Stimulated activated CD8-positive, alpha-beta memory T cell treated with anti-CD3 and anti-CD28 coated beads, Interleukin-7, amount 100 ng/mL, for 4 hours (primary cell): ENCODE data around the gene TPCN1.
"Not testable (repeated sequence)": the region's sequence is repeated elsewhere in the genome, so short reads cannot be mapped to it uniquely, and the experiment has no call there.

ENCODE experiments used
- DNase-seq, 2 donors: peaks; one replicate each; pipeline ENCODE4 v3.0.0-alpha.2; 2020; ENCODE audit warnings: low read depth in 2 of 2

TPCN1 gene

GRCh38 chr12:113196990-113197389, 24.3 kb upstream of the TPCN1 start:
- DNase-seq: no peak

- no peak for DNase-seq
Measured at GRCh38 chr12:113197518-113198077, 23.7 kb upstream of the TPCN1 start.

GRCh38 chr12:113198296-113198695, 23.0 kb upstream of the TPCN1 start:
- no peak for DNase-seq

GRCh38 chr12:113200021-113200797, 21.1 kb upstream of the TPCN1 start:
- DNase-seq: no peak

GRCh38 chr12:113201187-113202177, 19.8 kb upstream of the TPCN1 start:
- DNase-seq: no peak

GRCh38 chr12:113202300-113203075, 18.8 kb upstream of the TPCN1 start:
- no peak for DNase-seq

GRCh38 chr12:113203852-113204760, 17.2 kb upstream of the TPCN1 start:
- DNase-seq: no peak

GRCh38 chr12:113204804-113205203, 16.5 kb upstream of the TPCN1 start:
- DNase-seq: no peak

- not testable (repeated sequence) for DNase-seq
Measured at GRCh38 chr12:113206802-113207201, 14.5 kb upstream of the TPCN1 start.

- DNase-seq: no peak
Measured at GRCh38 chr12:113207613-113208040, 13.6 kb upstream of the TPCN1 start.

- peak; percentile 27 to 40 for DNase-seq
Measured at GRCh38 chr12:113208041-113208934, 13.0 kb upstream of the TPCN1 start.

- DNase-seq: no peak
Measured at GRCh38 chr12:113211160-113211559, 10.1 kb upstream of the TPCN1 start.

GRCh38 chr12:113214895-113215400, 6.3 kb upstream of the TPCN1 start:
- DNase-seq: no peak

- DNase-seq: no peak
Measured at GRCh38 chr12:113216027-113216426, 5.2 kb upstream of the TPCN1 start.

GRCh38 chr12:113220593-113221180, 577 bp upstream of the TPCN1 start:
- no peak for DNase-seq

- DNase-seq: no peak
Measured at GRCh38 chr12:113221997-113222729, 899 bp downstream of the TPCN1 start.

- DNase-seq: no peak
Measured at GRCh38 chr12:113222730-113223531, 1.7 kb downstream of the TPCN1 start.
